ENCODE data around the gene PCNP.
"Not testable (repeated sequence)": the region's sequence is repeated elsewhere in the genome, so short reads cannot be mapped to it uniquely, and the experiment has no call there.

PCNP gene

GRCh38 chr3:101573449-101574387 is at the start of gene PCNP:
Gene PCNP, plus strand, starts transcription at chr3:101574180. Its CDS starts 36 bp downstream, at chr3:101574216.
- peak; percentile 98 for DNase-seq

GRCh38 chr3:101527441-101527840 is 46.5 kb upstream of the PCNP start:
- DNase-seq = no peak

- DNase-seq = no peak
Observed at GRCh38 chr3:101527906-101528305, 46.1 kb upstream of the PCNP start.

- DNase-seq = no peak
Observed at GRCh38 chr3:101529816-101530685, 43.9 kb upstream of the PCNP start.

GRCh38 chr3:101530686-101531047 is 43.3 kb upstream of the PCNP start:
- no peak for DNase-seq

GRCh38 chr3:101531473-101532086 is 42.4 kb upstream of the PCNP start:
- no peak for DNase-seq

- no peak for DNase-seq
Observed at GRCh38 chr3:101532783-101533602, 41.0 kb upstream of the PCNP start.

GRCh38 chr3:101533603-101533968 is 40.4 kb upstream of the PCNP start:
- DNase-seq = no peak

- DNase-seq = no peak
Observed at GRCh38 chr3:101535221-101535620, 38.8 kb upstream of the PCNP start.

- no peak for DNase-seq
Observed at GRCh38 chr3:101536266-101536665, 37.7 kb upstream of the PCNP start.

- DNase-seq = not testable (repeated sequence)
Observed at GRCh38 chr3:101536955-101537354, 37.0 kb upstream of the PCNP start.

GRCh38 chr3:101542957-101543356 is 31.0 kb upstream of the PCNP start:
- DNase-seq = no peak

- DNase-seq = no peak
Observed at GRCh38 chr3:101544161-101544850, 29.7 kb upstream of the PCNP start.

GRCh38 chr3:101548527-101549105 is 25.4 kb upstream of the PCNP start:
- no peak for DNase-seq

GRCh38 chr3:101549473-101549872 is 24.5 kb upstream of the PCNP start:
- no peak for DNase-seq

- not testable (repeated sequence) for DNase-seq
Observed at GRCh38 chr3:101551359-101552081, 22.5 kb upstream of the PCNP start.

- not testable (repeated sequence) for DNase-seq
Observed at GRCh38 chr3:101553381-101553780, 20.6 kb upstream of the PCNP start.

- no peak for DNase-seq
Observed at GRCh38 chr3:101556064-101556463, 17.9 kb upstream of the PCNP start.

GRCh38 chr3:101561630-101562328 is 12.2 kb upstream of the PCNP start, which contains the start of gene TRMT10C:
Gene TRMT10C, plus strand, starts transcription at chr3:101561868. Its CDS starts 2,914 bp downstream, at chr3:101564782.
- peak; percentile 88 for DNase-seq

All from DMS 273 treated with DMSO at 0.1 percent for 48 hours (cell line).